HG02623 (cell line): ENCODE data around the gene ZFP92.

Experiments
- ATAC-seq: cut with Tn5 transposase; IDR thresholded peaks from one replicate; pipeline ENCODE4 v1.9.1; 2021; ENCODE audit warnings: moderate library complexity; ENCODE audit not compliant: unreplicated experiment

Gene ZFP92, protein sequence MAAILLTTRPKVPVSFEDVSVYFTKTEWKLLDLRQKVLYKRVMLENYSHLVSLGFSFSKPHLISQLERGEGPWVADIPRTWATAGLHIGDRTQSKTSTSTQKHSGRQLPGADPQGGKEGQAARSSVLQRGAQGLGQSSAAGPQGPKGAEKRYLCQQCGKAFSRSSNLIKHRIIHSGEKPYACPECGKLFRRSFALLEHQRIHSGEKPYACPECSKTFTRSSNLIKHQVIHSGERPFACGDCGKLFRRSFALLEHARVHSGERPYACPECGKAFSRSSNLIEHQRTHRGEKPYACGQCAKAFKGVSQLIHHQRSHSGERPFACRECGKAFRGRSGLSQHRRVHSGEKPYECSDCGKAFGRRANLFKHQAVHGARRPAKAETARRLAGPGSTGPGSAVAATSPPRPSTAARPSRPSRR

DNA sequence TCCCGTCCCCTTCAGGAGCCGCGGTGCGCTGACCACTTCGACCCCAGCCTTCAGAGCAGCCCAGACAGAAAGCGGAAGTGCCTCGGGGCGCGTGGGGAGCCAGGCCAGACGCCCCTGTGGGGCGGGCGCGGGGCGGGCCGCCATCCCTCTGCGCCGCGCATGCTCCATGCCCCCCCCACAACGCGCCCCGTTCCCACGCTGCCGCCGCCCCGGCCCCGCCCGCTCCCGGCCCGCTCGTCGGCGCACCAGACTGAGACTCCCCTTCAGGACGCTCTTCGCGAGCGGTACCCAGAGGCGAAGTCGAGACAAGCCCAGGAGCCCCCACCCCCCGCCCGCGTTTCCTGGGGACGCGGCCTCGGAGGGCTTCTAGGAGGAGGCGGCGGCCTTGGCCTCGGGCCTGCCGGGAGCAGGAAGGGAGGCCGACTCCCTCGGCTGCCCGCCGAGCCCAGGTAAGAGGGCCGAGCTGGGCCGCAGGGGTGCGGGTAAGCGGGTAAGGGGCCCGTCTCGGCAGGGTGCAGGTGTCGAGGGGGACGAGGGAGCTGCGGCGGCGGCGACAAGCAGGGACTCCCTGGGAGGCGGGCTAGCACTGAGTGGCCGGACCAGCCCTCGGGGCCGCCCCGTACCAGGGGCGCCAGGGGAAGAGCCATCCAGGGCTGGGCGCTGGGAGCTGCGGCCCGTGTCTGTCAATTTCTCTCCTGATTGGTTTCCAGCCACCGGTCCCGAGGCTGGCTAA, at the start of gene ZFP92:
TSS of gene ZFP92 (plus strand) at position 218 of the 733 bp plus-strand sequence. CDS start 6,851 bp downstream, outside the sequence.
- peak; percentile 59 for ATAC-seq

DNA sequence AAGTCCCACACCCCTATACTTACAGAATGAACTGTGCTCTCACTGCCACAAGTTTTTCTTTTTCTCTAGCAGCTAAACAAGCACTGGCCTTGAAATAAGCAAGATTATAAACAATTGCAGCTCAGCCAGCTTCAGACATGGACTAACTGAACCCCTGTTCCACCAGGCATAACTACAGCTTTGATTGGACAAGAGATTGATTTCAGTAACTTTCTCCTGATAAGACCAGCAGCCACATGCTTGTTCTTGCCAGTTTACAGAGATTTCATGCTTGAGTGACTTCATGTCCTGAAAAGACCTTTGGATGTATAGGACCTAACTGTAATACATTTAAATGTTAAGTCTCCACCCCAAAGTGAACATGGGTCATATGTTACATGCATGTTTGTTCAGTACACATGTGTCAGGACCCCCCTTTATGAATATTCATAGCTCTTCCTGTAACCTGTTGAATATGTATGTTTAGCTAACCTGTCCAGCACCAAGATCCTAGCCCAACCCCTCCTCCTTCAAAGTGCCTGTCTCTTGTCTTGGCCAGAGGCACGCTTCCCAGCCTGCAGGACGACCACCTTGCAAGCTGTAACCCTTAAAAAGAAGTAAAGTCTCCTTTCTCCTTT, 49.4 kb upstream of the ZFP92 start:
- ATAC-seq, result no peak

DNA sequence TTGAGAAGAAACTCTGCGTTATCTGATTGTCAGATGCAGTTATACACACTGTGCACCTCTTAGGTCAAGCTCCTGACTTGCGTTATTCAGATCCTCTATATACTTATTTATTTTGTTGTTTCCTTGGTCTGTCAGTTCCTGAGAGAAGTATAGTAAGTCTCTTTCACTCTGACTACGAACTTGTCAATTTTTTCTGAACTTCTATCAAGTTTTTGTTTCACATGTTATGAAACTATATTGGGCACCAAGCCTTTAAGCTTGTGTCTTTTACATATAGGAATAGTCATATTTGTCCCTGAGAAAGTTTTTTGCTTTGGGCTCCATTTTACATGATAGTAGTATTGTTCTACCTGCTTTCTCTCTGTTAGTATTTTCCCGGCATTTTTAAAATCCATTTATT, 45.6 kb upstream of the ZFP92 start:
- no peak for ATAC-seq

DNA sequence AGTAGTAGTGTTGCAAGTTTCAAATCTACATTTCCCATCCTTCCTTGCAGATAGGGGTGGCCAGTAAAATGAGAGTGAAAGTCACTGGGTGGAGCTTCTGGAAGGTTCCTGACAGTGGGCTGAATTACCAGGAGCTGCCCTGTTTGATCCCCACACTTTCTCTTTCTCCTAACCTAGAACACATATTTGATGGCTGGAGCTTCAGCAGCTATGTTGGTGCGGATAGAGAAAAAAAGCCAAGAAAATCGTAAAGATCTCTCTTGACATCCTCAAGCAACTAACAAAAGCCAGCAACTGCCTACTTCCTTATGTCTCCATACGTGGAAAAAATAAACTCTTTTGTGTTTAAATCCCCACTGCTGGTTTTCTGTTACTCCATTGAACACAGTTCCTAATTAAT, 45.2 kb upstream of the ZFP92 start:
- no peak for ATAC-seq

DNA sequence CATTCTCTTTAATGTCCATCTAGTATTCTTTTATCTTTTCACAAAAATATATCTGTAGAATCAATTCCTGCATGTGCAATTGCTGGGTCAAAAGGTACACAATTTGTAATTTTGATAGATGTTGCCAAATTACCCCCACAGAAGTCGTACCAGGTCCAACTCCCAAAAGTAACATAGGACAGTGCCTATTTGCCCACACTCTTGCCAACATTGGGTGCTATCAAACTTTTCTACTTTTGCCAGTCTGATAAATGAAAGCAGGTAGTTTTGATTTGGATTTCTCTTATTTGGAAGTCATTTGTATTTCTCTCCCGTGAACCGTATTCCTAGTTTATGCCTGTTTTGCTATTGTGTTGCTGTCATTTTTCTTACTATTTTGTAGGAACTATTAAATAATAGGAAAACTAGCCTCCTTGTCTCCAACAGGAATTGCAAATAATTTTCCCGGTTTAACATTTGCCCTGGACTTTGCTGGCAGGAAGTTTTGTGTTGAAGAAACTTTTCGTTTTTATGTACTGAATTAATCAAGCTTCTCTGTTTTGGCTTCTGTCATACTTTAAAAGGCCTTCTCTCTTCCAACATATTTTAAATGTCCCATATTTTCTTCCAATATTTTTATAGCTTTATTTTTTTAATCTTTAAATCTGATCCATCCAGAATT, 44.3 kb upstream of the ZFP92 start:
- ATAC-seq, result no peak

DNA sequence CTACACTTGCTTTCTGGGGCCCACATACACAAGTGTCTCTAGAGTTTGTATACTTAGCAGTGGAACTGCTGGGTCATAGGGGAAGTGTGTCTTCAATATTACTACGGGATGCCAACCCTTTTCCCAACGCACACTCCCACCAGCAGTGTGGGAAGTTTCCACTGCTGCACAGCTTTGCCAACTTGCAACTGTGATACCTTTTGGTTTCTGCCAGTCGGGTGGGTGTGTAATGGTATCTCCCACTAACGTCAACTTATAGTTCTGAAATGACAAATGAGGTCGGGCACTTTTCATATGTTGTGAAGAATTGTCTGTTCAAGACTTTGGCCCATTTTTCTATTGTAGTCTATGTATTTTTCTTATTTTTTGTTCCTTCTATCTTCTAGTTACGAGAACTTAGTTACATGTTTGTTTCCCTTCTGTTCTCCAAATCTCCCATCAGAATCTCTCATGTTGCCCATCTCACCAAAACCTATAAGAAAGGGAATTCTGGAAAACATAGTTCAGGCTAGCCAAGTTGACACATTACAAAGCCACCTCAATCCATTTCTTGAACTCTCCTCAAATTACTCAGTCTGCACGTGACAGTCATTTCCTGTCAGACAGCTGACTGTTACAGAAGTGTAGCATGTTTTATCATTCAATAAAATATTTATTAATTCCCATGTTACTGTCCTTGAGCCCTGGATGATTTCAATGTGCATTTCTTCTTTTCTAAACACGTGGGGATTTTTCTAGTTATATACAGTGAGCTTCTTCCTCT, 40.8 kb upstream of the ZFP92 start:
- no peak for ATAC-seq

DNA sequence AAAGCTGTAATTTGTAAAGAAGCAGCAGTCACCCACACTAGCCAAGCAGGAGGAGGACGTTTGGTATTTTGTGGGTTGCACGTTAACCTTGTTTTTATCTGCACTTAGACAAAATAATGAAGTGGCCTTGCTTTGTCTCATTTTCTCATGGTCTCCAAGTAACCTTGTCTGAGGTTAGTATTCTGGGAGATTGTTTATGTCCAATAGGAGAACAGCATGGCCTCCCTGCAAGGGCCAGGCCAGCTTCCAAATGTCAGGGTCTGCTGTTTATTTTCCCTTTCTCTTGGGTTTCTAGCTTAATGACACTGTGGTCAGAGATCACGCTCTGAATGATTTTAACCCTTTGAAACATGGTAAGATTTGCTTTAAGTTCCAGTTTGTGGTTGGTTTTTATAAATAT, 40.0 kb upstream of the ZFP92 start:
- no peak for ATAC-seq

DNA sequence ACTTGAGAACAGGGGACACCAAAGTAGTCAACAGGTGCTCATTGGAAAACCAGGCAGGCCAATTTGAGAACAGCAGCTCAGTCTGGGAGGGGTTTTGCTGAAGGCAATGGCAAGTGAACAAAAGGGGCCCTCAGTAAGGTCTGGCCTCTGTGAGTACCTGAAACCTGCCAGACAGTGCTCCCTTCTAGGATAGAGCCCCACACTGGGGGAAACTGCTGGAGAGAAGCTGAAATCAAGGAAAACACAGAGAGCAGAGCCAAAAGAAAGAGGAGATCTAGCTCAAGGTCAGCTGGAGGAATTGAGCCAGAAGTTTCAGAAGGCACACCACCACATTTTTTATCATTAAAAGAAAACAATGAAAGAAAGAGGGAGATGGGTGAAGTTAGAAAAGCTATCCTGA, 38.3 kb upstream of the ZFP92 start:
- ATAC-seq, result no peak

DNA sequence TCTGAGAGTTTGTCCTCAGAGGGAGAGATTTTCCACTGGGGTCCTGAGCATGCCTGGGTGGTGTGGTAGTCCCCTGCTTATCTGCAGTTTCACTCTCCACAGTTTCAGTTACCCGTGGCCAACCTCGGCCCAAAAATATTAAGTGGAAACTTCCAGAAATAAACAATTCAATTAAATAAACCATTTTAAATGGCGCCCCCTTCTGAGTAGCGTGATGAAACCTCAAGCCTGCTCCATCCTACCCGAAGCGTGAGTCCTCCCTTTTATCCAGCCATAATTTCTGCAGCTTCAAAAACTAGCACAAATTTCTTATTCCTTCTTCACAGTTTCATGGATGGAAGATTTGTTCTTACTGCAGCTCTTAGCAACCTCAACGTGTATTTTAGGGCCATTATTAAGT, 36.8 kb upstream of the ZFP92 start:
- ATAC-seq, result no peak

DNA sequence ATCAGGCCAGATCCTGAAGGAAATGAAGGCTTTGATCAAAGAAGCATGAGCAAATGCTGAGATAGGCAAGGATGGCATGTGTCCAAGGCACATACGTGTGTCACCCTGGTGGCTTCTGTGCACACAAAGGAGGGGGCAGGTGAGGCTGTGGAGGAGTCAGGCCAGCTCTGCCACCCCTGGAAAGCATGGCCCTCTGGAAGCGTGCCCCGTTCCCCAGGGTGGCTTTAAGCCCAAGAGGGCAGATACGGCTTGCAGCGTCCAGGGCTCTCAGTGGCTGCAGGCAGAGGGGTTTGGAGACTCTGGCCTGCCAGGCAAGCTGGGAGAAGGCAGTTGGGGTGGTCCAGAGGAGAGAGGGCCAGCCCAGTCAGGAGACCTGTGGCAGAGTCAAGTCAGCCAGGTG, 35.7 kb upstream of the ZFP92 start:
- no peak for ATAC-seq

DNA sequence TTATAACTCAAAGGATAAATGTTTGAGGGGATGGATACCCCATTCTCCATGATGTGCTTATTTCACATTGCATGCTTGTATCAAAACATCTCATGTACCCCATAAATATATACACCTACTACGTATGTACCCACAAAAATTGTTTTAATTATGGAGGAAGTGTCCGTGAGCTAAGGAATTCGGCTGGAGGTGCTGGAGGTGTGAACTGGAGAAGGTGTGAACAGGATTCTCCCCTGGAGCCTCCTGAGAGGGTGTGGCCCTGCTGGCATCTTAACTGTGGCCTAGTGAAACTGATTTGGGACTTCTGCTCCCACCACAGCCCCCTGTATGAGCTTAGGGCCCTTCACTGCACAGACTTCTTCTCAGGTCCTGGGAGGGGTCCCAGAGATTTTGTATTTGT, 33.5 kb upstream of the ZFP92 start:
- ATAC-seq, result no peak

DNA sequence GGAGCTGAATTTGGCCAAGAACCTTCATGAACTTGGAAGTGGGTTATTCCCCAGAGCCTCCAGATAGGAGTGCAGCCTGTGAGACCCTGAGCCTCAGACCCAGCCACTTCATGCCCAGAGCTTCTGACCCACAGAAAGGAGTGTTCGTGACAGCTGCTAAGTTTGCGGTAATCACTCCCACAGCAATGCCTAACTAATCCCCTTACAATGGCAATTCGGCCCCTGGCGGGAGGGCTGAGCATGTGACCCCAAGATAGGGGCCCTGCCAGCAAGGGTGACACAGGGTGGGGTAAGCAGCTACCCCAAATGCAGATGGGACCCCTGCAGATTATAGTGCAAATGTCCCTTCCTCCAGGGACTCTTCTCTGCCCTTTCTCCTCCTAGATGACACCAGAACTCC, 32.7 kb upstream of the ZFP92 start:
- no peak for ATAC-seq

DNA sequence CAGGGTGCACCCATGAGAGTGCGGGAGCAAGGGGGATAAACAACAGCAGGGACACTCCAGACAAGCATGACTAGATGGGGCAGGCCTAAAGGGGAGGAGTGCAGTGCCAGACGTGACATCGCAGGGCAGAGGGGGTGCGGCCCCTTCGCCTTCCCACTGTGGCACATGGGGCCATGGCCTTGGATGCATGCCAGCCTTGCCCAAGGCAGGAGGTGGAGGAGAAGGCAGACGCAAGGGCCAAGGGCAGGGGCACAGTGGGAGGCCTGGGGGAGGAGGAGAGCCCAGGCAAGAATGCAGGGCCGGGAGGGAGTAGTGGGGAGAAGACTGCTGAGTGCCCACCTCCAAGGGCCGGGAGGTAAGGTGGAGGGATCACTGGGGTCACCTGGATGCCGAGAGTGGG, 31.8 kb upstream of the ZFP92 start:
- no peak for ATAC-seq

DNA sequence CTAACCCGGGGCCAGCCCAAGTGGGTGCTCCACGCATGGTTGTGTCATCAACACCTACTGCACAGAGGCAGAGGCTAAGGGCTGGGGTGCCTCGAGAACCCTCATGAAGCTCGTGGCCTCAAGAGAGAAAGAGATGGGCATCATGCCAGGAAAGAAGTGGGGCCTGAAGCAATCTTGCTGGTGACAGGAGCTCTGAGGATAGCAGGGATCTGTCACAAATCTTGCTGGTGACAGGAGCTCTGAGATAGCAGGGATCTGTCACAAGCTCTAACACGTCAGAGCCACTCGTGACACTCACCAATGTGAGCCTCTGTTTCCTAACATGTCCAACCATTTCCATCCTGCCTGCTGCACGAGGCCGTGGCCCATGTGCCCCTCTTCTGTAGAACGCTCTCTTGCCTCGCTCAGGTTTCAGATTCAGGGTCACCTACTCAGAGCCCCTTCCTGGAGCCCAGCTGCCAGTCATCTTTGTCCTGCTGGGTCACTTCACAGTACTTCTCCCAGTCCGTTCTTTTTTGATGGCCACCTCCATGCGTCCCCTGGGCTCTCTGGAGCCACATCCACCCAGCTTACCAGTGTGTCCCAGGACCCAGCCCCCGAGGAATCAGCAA, 31.2 kb upstream of the ZFP92 start:
- ATAC-seq, result no peak

DNA sequence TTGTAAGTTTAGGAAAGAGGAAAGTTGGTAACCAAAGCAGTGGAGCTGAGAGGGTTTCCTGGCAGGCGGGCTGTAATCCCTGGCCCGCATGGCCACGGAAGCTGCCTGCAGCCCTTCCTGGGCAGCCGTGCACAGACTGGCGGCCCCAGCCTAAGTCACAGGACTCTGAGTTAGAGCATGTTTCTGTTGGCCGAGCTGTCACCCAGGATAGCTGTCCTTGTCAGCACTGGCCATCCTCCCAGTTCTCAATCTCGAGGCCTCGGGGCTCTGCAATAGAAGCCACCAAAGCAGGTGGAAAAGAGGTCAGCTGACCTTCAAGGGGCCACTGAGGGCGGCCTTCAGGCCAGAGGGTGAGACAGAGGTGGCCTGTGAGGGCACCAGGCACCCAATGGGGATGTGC, 30.6 kb upstream of the ZFP92 start:
- ATAC-seq, result no peak

DNA sequence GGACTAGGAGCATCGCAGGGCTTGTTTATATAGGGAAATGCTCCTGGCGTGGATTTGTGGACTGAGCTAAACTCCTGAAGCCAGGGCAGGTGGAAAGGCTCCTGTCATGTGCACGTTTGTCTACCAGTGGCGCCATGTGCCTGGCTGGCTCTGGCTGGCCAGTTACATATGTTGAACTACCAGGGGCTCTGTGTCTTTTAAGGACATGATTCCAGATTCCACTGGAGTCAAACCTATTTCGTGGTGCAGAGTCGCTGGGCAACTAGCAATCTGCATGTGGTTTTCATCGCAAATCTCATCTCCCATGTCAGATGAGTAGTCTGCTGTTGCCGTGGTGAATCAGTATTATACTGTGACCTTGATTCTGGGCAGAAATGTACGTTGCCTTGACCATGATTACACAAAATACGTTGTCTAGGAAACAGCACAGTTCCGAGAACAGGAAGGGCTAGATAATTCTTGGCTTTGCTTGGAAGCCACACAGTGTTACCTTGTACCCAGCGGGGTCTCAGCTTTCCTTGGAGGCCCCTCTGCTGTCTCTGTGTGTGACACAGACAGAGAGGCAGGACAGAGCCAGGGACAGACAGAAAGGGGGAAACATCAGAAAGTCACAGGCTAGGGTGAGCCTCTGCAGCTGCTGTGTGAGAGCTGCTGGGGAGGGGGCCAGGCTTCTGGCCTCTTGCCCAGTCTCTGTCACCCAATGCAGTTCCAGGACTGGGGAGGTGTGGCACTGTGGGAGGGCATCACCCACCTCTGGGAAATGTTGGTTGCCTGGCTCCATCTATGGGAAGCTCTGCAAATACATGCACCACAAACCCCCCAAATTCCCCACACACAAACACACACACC, 29.4 kb upstream of the ZFP92 start:
- ATAC-seq, result no peak

DNA sequence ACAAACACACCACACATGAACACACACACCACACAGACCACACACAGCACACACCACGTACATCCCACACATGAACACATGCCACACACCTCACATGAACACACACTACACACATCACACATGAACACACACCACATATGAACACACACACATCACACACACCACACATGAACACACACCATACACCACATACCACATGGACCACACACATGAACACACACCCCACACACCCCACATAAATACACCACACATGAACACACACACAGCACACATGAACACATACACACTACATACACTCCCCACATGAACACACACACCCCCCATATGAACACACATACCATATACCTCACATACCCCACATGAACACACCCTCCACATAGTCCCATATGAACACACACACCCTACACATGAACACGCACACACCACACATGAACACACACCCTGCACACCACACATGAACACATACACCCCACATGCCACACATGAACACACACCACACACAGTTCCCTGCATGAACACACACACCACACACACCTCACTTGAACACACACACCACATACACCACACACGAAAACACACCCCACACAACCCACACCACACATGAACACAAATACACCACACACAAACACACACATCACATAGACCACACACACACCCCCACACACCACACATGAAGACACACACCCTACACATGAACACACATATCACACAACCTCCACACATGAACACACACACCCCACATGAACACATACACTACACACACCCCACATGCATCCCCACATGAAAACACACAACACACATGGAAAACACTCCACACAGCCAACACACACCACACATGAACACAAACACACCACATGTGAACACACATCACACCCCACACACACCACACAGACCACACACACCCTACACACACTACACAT, 28.4 kb upstream of the ZFP92 start:
- ATAC-seq, result no peak

DNA sequence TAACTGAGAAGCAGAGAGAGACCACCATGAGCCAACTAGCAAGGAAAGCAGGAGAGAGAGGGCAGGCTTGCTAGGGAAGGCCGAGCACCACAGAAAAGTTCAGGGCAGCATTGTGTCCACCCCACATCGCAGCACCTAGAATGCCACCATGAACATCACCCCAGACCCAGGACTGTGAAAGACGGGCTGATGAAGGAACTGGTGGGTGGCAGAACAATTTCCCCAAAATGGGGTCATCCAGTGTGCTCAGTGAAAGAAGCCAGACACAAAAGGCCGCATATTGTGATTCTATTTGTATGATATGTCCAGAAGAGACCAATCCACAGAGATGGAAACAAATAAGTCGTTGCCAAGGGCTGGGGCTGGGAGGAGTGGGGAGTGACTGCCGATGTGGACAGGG, 26.9 kb upstream of the ZFP92 start:
- no peak for ATAC-seq
